ENCODE results near the gene PRUNE2.
A peak's percentile ranks its signal among the peaks of the same experiment; 100 is the strongest.

Gene PRUNE2

DNA sequence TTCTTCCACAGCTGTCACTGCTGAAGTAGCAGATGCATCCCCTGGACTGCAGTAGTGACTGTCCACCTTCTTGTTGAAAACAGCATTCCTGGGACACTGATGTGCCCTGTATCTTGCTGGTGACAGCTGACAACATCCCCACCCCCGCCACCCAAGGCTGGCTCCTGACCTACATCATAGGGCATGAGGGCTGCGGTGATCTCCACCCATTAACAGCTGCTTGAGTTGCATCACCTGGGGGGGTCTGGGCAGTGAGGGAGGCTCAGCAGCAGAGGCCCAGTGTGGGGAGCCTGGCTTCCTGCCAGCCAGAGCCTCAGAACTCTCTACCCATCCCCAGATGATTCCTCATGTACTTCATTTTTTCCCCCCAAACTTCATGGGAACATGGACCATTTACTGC, 4.1 kb downstream of the PRUNE2 start:
- no peak for DNase-seq

DNA sequence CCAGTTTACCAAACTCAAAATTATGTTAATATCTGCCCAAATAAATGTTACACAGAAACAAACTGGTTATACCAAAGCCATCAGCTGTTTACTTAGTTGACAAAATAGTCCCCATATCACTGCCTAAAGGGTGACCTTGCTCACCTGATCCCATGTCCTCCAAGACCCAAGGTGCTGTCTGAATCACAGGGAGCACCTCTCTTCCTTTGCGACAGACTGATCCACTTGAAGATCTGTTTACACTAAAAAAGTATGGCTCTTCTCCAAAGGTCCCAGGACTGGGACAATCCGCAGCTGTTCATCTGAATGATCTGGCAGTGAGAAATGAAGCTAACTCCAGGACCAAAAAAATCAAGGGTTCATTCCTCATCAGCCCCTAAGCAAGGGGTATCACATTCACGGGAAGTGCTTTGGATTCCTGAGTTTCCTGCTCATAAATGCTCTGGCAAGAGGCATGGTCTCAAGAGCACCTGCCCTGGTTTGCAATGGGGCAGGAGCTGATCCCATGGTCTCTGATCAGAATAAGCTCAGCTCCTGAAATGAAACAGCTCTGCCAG, 5.0 kb downstream of the PRUNE2 start:
- DNase-seq, result no peak

DNA sequence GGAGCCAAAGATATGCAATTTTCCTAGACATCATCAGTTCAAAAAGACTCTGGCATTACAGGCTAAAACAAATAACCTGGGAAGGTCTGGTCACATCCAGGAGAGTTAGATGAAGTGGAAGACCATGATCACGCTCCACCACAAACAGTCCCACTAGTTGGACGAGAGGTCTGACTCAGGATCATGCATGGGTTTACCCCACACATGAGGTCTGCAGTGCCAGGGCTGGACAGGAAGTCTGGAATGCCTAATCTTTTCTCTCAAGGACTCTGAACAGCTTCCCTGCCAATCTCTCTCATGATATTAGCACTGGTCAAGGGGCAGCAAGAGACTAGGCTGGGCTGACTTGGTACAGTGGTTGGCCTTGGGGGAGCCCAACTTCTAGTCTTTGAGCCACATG, 7.1 kb downstream of the PRUNE2 start:
- DNase-seq, result no peak

DNA sequence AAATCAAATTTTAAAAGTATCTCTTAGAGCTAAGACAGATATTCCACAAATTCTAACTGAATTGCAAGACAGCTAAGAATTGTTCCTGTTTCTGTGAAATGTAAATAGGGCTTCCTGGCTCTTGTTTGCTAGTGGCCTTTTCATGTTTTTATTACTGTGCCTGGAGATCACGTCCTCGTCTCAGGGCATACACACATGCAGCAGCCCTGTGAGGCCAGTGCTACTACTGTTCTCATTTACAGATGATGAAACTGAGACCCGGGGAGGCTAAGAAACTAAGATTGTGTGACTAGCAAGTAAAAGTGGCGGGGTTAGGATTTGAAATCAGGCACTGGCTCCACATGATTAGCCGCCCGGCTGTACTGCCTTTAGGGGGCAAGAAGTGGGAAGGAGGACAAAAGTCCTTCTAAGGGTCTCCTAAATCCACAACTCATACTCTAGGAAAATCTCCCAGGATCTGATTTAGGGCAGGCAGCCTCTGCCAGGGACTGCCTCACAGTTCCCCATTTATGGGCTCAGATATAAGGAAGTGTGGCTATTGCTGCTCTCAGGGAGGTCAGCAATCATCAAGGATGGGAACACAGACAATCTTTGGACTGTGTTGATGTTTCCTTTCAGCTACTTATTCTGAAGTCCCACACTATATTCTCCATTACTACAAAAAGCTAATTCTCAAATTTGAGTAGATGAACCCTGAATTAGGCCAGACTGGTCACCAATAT, 7.9 kb downstream of the PRUNE2 start:
- DNase-seq, result no peak

GRCh38 chr9:76896035-76896434, 9.9 kb downstream of the PRUNE2 start:
- DNase-seq, result no peak

- no peak for DNase-seq
These were observed 10.7 kb downstream of the PRUNE2 start for GRCh38 chr9:76895186-76895585.

GRCh38 chr9:76894198-76894597, 11.7 kb downstream of the PRUNE2 start:
- DNase-seq, result peak in 1 of 3 experiments; percentile 6

GRCh38 chr9:76893395-76893932, 12.4 kb downstream of the PRUNE2 start:
- DNase-seq, result no peak

GRCh38 chr9:76891874-76892273, 14.0 kb downstream of the PRUNE2 start:
- DNase-seq, result peak in 1 of 3 experiments; percentile 32

DNA sequence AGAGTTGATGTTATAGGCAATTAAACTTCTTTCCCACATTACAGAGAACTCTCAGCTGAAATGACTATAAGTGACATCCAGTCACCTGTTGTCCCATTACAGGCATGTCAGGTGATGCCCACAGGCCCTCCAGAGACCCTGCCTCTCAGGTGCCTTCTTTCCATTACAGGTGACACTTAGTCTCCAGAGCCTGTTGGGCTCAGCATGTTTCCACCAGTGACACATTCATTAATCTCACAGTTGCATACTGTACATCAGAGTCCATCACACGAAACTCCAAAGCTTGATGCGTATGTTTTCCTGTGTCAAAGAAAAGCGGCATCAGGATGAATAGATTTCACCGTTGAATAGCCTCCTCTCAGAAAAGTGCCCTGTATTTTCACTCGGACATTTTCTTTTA, 14.6 kb downstream of the PRUNE2 start:
- peak in 2 of 3 experiments; percentile 7 to 15 for DNase-seq

- no peak for DNase-seq
These were observed 18.0 kb downstream of the PRUNE2 start for GRCh38 chr9:76887951-76888350.

GRCh38 chr9:76887003-76887821, 18.7 kb downstream of the PRUNE2 start:
- DNase-seq, result no peak

DNA sequence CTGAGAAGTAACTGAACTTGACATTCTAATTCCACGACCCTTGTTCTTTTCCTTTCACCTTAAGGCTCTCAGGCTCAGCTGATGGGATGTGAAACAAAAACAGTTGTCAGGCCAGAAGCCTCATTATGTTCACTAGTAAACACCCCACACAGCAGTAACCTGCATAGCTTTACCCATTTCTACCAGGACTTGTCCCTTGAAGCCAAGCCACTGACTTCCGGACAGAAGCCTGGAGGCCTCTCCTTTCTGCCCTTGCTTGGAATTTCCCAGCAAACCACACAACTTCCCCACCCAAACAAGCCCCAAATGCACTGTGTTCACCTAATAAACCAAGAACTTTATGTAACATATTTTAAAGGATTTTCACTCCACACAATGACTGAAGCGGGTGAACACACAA, 19.6 kb downstream of the PRUNE2 start:
- DNase-seq, result no peak

DNA sequence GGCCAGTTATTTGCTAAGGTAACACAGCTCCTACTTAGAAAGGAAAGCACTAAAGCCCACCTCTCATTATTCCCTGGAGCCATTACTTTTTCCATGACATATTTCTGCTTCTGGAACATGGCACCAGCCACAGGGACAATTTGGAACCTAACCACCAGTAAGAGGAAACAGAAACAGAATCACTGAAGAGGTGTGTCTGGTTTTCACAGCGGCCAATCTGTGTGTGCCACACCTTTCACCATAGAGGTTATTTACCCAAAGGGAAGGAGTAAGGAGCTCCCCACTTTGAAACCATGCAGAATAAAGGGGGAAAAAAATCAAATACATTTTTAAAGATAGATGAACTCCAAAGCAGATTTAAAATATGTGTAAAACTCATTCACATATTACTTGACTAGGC, 21.1 kb downstream of the PRUNE2 start:
- no peak for DNase-seq

DNA sequence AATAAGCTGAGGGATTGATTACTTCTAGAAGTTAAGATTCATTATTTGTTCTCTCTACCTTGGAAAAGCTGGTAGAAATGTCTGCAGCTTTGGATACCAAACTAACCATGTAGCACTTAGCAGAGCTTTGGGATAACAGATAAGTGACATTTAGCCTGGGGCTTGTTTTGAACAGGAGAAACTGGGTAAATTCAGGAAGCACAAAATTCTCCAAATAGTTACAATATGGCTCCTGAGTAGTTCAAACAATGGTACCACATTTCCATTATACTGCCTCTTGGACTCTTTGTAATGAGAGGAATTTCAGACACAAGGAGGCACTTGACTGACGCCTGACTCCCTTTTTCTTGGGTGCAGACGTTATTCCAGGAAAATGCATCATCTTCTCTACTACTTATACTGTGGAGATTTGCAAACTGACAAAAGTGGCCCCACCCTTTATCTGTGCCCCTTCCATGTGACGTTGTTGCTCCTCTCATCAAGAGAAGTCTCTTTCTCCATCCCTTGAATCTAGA, 22.5 kb downstream of the PRUNE2 start:
- no peak for DNase-seq

- DNase-seq, result no peak
These were observed 23.2 kb downstream of the PRUNE2 start for GRCh38 chr9:76882686-76883085.

- no peak for DNase-seq
These were observed 25.7 kb downstream of the PRUNE2 start for GRCh38 chr9:76880210-76880609.

GRCh38 chr9:76878933-76879332, 27.0 kb downstream of the PRUNE2 start:
- peak in 1 of 3 experiments; percentile 55 for DNase-seq

GRCh38 chr9:76877961-76878360, 28.0 kb downstream of the PRUNE2 start:
- DNase-seq, result no peak

DNA sequence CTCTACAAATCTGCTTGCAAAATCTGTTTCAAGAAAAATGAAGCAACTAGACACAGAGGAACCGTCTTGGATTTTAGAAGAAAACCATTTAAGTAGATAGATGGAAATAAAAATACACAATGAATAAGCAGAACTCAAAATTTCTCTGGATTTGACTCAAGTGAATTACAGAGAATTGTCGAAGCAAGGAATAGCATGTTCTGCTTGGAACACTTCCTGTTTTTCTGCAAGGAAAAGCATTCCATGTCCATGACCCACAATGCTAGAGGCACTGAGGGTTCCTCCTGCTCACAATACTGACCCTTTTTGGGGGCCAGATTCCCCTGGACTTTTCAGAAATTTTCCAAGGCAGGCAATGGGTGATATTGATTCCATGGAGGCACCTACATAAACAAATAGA, 29.8 kb downstream of the PRUNE2 start:
- DNase-seq, result no peak

GRCh38 chr9:76873821-76874220, 32.1 kb downstream of the PRUNE2 start:
- no peak for DNase-seq

DNA sequence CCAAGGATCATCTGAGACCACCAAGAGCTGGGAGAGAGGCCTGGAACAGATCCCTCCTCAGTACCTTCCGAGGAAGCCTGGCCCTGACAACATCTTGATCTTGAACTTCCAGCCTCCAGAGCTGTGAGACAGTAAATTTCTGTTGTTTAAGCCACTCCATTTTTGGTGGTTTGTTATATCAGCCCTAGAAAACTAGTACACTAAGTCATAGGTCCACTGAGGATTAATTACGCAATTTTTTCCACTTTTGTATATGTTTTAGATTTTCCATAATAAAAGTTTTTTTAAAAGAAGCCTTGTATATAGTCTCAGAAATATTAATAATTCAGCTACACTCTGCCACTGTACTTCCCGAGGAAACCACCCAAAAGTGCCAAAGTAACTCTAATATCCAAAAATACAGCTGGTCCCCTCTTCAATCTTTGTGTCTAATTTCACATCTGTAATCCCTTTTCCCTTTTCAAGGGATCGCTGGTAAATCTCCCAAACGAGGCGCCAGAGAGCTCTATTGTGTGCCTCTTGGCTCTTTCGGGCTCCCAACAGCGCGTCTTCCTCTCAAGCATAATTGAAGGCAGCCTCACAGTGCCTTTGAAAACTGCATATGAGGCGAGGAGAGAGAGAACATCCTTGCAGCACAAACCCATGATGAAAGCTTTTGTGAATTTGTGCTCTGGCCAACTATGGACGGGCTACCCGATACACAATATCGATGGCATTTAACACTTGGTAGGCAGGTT, 32.7 kb downstream of the PRUNE2 start:
- peak in 1 of 3 experiments; percentile 19 for DNase-seq

- peak in 2 of 3 experiments; percentile 72 to 89 for DNase-seq
These were observed 37.0 kb downstream of the PRUNE2 start for GRCh38 chr9:76868897-76869296.
